HG03575 (cell line): ENCODE data around the gene ARHGAP31.
A peak's percentile ranks its signal among the peaks of the same experiment; 100 is the strongest.
"Not testable (repeated sequence)": the region's sequence is repeated elsewhere in the genome, so short reads cannot be mapped to it uniquely, and the experiment has no call there.

Experiments used
- ATAC-seq: cut with Tn5 transposase; IDR thresholded peaks from one replicate; pipeline ENCODE4 v1.9.1; 2021; ENCODE audit not compliant: unreplicated experiment, insufficient number of reproducible peaks, low FRiP score; ENCODE audit errors: extremely low read depth

Gene ARHGAP31

GRCh38 chr3:119314821-119315220, 20.6 kb downstream of the ARHGAP31 start:
- ATAC-seq: no peak

DNA sequence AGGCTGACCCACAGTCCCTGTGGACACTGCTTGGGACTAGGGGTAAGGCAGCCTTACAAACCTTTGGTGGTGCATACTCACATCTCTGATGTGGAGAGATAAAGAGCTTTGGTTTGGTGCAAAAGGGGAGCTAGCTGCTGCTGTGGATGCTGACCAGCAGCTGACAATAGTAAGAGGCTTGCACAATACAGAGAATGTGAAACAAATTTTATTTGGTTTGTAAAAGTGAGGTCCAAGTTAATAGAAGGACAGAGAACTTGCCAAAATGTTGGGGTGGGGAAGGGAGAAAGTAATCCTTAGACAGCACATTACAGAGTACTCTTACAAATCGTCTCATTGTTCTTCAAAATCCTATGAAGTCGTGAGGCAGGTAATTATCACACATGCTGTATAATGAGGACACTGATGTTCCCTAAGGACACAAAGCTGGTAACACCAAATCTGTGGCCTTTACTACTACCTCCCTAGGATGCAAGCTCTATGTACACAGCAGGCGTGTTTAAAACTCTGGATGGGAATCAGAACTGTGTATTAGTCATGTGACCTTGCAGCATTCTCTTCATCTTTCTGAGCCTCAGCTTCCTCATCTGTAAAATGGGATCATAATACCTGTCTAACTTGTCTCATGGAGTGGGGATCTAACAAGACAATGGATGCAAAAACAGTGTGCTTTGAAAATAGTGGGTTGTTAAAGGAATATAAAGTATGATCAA, 21.6 kb downstream of the ARHGAP31 start:
- no peak for ATAC-seq

- ATAC-seq: no peak
These were observed 22.1 kb downstream of the ARHGAP31 start for GRCh38 chr3:119316313-119316670.

GRCh38 chr3:119318876-119319275, 24.7 kb downstream of the ARHGAP31 start:
- no peak for ATAC-seq

DNA sequence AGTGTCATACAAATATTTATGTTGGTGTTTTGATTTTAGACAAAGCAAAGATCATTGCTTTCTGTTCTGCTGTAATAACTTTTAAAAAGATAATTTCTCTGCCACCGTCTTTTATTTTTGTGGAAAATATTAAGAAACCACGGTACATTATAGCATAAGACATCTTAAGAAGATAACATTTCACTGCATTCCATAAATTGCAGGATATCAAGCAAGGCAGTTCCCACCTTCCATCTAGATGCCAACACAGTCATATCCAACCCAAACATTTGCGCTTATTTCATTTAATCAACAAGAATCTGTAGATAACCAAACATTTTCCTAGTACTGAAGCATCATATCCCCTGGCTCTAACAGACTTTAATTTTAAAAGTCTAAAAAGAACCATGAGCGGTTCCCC, 25.1 kb downstream of the ARHGAP31 start:
- no peak for ATAC-seq

- ATAC-seq: not testable (repeated sequence)
These were observed 26.6 kb downstream of the ARHGAP31 start for GRCh38 chr3:119320785-119321184.

DNA sequence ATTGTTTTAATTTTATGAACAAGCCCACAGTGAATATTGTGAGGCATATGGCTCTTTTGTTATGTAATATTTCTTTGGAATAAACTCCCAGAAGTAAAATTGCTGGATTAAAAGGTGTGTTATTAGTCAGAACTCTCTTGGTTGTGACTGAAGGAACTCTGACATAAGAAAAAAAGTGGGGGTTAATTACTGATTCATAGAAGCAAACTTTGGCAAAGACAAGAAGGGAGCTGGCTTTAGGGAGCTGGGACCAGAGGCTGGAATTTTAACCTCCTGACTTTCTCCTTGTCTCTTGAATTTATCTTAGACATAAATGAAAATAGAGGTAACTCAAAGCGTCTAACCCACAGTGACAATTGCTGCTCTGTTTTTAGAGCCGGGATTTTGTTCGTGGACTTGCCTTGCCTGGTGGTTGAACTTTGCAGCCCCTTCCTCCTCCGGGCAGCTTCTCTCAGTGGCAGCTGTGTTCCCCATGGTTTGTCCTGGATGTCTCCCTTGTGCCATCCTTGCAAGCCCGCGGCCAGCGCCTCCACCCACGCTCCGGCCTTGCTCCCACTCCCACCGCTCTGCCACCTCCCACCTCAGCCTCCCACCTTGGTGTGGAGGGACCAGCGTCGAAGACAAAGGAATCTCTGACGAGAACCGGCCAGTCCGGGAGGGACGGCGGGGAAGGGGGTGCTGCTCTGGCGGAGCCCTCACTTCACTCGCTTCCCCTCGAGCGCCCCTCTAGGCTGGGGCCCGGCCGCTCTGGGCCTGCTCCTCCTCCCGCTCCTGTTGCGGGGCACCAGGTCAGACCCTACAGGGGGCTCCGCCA, 28.0 kb downstream of the ARHGAP31 start:
- ATAC-seq: peak; percentile 2

DNA sequence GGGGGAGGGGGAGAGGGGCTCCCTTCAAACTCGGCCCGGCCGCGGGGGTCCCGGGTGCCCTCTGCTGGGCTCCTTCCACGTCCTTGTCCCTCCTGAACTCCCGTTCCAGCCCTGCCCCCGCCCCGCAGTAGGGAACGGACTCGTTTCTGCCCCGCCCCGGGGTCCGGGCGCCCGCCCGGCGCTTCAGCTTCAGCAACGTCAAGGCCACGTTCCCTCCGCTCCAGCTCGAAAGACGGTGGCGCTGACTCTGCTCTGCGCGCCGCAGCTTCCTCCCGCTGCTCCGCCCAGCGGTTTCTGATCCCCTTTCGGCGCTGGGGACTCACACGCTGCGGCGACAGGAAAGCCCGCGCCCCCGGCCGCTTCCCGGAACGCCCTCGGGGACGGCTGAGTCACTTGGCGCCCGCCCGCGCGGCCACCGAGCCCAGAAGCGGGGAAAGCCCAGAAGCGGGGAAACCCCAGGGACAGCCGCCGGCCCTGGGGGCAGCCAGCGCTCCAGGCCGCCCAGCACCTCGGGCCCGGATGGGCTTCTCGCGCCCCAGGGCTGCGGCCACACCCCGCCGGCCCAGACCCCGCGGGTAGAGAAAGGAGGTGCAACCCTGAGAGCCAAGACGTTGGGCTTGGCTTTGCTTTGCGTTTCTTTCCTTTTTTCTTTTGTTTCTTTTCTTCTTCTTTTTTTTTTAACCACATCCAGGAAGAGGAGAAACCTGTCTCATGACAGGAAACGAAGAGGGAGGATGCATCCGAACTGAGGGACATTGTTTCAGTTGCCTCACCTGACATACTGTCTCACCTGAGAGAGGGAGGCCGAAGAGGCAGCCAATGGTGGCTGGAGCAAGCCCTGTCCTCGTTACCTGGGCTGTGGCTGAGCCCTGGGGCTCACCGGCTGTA, 28.9 kb downstream of the ARHGAP31 start:
- peak; percentile 56 for ATAC-seq

- ATAC-seq: no peak
These were observed 29.5 kb downstream of the ARHGAP31 start for GRCh38 chr3:119323723-119324085.

- ATAC-seq: no peak
These were observed 30.7 kb downstream of the ARHGAP31 start for GRCh38 chr3:119324899-119325298.

GRCh38 chr3:119326976-119327375, 32.8 kb downstream of the ARHGAP31 start:
- no peak for ATAC-seq

GRCh38 chr3:119329551-119329950, 35.4 kb downstream of the ARHGAP31 start:
- no peak for ATAC-seq

DNA sequence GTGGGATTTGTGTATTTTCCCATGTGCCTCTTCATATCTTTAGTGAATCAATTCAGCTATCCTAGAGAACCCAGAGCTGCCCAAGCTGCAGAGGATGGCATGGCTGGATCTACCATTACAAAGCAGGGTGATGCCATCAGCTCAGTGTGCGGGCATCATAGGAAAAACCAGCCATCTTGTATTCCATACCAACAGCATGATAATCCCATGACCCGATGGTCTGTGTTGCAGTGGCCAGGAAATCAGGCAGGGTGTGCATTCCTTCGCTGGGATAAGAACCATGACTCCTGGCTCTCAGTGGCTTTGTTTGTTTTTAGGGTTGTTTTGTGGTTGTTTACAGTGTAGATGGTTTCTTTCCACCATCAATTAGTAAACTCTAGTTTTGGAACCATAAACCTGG, 36.0 kb downstream of the ARHGAP31 start:
- no peak for ATAC-seq

DNA sequence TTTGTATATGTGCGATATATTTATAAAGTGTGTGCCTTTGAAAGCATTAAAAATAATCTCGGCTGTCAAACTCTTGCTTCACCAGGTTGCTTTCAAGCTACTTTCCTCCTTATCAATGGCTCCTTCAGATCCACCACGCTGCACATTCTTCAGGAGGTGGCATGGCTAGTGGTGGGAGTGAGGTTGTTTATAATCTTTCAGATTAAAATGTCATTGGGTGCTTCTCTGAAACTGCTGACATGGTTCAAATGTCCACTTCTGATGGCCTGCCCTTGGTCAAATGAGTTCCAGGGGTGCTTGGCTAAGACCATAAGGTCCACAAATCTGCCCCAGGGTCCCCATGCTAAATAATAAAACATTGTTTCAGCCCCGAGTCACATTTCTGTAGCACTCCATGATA, 36.7 kb downstream of the ARHGAP31 start:
- ATAC-seq: no peak

DNA sequence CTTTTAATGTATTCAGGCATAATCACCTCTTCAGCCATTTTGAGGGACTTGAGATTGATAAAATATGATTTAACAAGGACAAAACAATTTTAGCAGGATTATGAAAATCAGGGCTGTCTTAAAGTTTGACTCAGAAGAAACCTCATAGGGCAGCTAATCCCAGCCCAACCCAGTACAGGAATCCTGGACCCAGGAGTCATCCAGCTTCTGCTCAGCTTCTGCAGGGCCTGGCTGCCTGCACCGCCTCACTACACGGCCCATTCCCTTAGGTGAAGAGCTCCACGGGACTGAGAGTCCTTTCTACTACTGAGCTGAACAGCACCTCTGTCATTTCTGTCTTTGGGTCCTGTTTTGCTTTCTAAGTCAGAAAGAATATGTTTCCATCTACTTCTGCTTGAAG, 37.5 kb downstream of the ARHGAP31 start:
- no peak for ATAC-seq

- ATAC-seq: no peak
These were observed 39.8 kb downstream of the ARHGAP31 start for GRCh38 chr3:119333773-119334509.

- no peak for ATAC-seq
These were observed 42.6 kb downstream of the ARHGAP31 start for GRCh38 chr3:119336823-119337222.

GRCh38 chr3:119337407-119337806, 43.2 kb downstream of the ARHGAP31 start:
- not testable (repeated sequence) for ATAC-seq

DNA sequence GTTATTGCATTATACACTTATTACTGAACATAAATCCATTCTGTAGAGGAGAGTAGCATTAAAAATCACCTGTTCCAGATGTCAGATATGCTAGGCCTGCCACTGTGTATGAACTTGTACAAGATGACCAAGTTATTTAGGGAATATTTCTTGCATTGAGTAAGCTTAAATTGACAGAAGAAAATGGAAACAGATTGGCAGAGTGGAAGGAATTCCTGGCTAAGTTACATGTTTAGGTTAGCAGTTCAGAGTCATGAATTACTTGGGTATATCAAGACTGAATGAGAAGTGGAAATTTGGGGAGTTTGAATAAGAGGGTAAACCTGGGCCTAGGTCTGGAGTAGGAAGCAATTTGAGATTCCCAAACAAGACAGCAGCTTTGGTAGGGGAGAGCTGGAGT, 44.6 kb downstream of the ARHGAP31 start:
- no peak for ATAC-seq
